Lung microvascular endothelial cell (primary cell): Measurements from ENCODE around the gene UNC93B1. TPM values are rescaled to one million over a fixed set of nuclear protein-coding genes. Genes with fewer than 3 reads are reported as not detected.
A peak's percentile ranks its signal among the peaks of the same experiment; 100 is the strongest.

ENCODE experiments used
- DNase-seq, 2 donors: peaks; one replicate each; pipeline versions ENCODE4 v3.0.0 to v3.0.0-alpha.2; 2010; ENCODE audit warnings: low read depth in 2 of 2
- total RNA-seq: library from RNA; depleted of rRNA; stranded (reverse); fragments of >200 nt; gene quantifications from 2 replicates; pipeline ENCODE4 v1.2.1, GENCODE V29; 2014

Gene UNC93B1
- total RNA-seq, 1 donor from 2014 or later, result 21.0 TPM

DNA sequence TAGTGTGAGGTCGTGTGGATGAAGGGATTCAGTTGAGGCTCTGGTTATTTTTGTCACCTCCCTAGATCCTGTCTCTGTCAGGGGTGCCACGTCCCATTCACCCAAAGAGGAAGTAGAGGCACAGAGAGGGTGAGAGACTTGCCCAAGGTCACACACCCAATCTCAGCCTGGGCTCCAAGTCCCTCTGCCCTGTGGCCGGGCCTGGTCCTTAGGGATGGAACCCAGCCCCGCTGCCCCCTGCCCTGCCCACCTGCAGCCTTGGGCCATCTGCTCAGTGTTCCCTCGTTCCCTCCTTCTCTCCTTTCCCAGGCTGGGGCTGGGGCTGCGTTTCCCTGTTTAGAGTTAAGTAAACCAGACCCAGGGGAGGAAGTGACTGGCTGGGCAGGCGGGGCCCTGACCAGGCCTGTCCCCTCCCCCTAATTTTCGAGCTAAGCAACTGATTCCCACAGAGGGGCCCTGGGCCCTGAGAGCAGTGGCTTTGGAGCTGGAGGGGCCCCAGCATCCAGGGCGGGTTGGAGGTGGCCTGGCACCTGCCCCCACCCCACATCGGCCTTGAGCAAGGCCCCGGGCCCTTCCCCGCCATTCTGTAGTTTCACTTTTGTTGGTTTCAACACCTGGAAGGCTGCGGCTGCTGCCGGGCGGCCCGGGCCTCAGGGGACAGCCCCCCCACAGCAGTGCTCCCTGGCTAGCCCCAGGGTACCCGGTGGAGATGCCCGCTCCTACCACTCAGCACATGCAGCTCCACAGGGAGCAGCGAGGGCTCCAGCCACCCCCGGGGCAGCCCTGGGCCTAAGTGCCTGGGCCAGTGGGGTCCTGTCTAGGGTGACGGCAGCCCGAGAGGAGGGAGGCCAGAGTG is 36.4 kb upstream of the UNC93B1 start:
- peak; percentile 83 to 86 for DNase-seq

DNA sequence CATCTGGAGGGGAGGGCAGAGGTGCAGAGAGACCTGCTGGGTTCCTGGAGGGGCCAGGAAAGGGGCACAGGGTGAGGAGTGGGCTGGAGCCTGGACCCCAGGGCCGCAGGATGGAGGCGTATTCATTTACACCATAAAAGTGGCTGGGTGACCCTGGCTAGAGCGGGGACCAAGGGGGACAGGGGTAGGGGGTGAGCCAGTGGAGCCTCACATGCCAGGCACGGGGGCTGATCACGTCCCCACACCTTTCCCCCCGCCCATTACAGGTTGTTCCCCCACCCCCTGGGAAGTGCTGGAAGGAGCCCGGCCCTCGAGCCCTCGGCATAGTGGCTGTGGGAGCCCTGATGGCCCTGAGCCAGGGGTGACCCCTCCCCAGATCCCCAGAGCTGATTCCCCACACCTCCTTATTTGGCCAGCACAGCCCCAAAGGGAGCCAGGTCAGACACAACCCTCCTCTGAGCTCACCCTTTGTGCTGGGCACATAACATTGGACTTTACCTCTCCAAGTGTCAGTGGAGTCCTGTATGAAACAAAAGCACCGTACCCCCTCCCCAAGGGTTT is 35.7 kb upstream of the UNC93B1 start:
- DNase-seq, result peak in 1 of 2 donors; percentile 10

DNA sequence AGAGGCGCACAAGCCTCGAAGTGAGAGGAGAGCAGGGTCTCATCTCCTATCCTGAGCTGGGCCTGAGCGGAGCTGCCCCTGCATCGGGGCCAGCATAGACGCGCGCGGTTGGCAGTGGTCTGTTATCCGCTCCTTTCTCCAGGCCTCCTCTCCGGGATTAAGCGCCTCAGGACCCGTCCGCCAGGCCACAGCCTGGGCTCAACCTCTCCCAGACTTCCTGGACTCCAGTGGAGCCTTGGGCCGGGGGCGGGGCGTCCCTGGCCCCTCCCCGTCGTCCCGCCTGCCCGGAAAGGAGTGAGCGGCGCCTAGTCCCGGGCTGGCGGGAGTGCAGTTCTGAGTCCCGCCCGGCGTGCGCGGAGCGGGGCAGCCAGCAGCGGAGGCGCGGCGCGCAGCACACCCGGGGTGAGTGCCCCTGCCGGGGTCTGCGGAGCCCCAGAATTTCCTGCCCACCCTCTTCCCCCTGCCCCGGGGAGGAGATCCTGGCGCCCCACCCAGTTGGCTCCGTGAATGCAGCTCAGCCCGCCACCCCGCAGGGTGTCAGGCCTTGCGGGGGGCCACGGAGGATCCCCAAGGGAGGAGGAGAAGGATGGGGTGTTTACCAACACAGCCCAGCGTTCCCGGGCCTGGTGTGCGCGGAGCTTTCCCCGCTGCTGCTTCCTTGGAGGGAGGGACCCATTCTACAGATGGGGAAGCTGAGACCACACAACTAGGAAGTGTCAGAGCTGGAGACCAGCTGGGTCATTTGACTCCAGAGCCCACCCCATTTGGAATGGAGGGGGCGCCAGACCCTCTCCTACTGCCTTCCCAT is 35.0 kb upstream of the UNC93B1 start, which contains the start of gene TCIRG1:
TSS of gene TCIRG1 (plus strand) at position 308 of the 808 bp plus-strand sequence. CDS start 2,247 bp downstream, outside the sequence.
- DNase-seq, result peak; percentile 83 to 89

DNA sequence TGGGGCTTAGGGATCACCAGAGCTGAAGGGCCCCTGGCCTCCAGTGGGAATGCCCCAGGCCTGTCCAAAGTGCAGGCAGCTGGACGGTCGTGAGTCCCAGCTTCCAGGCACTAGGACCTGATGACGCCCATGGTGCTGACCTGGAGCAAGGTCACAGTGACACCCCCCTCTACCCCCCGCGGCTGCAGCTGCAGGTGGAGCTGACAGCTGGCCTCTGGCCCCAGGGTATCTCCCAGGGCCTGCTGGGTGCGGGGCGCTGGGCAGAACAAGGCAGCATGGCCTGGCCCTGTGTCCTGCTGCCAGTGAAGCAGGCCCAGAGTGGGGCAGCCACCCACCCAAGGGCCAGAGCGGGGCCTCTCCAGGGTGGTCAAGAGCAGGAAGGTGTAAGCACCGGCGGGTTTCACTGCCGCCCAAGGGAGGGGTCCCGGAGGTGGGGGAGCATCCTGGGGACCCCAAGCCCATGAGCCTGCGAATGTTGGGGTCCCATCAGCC is 34.4 kb upstream of the UNC93B1 start:
- DNase-seq, result no peak

DNA sequence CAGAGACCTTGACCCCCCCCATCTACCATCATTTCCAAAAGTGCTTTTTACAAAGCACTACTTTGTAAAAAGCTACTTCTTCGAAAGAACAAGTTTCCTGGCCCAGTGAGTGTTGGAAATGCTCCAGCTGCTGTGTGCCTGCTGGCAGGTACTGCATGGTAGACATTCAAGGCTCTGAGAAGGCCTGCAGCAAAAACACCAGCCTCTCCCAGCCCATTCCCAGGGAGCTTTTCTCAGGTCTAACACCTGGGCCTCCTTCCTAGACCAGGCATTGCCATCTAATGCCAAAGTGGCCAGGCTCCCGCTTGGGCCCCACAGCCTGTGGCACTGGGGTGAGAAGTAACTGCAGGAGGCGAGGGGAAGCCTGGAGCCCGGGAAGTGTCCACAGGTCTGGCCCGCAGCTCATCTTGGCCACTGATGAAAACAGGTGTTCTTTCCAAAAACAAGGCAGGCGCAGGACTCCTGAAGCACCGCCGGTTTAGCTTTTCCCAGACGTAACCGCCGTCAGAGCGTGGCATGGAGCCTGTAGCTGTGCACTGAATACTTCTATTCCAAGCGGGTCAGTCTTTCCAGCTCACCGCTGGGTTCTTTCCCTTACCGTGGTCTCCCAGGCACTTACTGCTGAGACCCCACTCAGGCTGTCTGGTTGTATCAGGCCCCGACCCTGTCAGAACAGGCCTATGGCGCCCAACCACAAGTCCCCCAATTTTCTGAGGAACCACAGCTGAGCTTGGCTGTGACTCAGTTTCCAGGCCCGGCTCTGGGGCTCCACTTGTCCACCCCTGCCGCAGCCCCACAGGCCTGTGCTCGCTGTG is 33.7 kb upstream of the UNC93B1 start:
- DNase-seq, result peak in 1 of 2 donors; percentile 56

DNA sequence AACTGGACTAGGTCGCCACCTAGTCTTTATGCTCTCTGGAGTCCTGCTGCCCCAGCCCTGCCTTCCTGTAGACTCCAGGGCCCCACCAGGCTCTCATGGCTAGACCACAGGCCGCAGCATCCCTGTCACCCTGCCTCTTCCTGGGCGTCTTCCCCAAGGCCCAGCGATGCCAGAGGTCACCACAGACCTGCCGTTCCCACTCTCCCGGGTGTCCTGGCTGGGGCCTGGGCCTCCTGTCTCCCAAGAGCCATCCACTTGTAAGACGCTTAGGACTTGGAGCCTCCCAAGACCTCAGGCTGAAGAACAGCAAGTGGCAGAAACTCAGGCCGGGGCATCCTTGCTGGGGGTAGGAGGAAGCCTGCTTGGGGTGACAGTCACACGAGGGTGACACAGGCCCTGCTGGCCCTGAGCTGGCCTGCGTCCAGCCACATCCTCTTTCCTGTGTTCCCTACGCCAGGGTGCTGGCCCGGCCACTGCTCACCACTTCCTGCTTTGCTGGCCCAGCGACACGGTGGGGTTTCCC is 32.9 kb upstream of the UNC93B1 start:
- peak; percentile 34 to 78 for DNase-seq

DNA sequence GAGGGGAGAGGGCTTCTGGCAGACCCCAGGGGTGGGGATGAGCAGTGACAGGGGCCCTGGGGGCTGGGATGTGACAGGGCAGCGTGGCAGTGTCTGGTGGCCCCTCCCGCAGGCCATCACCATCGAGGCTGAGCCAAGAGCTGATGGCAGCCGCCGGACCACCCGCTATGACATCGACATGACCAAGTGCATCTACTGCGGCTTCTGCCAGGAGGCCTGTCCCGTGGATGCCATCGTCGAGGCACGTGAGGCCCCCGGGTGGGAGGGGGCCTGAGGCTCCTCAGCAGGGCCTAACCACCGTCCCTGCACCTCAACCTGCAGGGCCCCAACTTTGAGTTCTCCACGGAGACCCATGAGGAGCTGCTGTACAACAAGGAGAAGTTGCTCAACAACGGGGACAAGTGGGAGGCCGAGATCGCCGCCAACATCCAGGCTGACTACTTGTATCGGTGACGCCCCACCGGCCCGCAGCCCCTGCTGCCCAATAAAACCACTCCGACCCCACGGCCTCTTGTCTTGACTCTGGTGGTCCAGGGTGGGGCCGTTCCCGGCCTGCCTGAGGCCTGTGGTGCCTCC is 32.3 kb upstream of the UNC93B1 start:
- no peak for DNase-seq

DNA sequence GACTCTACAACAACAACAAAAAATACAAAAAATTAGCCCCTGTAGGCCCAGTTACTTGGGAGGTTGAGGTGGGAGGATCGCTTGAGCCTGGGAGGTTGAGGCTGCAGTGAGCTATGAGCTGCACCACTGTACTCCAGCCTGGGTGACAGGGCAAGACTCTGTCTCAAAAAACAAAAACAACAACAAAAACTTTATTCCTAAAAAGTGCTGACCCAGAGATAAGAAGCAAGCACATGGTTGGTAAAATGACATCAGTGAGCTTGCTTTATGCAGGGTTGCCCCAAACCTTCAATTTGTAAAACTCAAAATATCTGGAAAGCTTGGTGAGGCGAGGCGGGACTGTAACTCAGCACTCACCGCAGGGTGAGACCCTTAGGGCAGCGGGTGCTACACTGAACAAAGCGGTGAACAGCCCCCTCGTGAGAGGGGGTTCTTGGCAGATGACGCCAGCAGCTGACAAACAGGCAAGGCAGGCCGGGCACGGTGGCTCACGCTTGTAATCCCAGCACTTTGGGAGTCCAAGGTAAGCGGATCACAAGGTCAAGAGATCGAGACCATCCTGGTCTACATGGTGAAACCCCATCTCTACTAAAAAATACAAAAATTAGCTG is 31.5 kb upstream of the UNC93B1 start:
- no peak for DNase-seq

DNA sequence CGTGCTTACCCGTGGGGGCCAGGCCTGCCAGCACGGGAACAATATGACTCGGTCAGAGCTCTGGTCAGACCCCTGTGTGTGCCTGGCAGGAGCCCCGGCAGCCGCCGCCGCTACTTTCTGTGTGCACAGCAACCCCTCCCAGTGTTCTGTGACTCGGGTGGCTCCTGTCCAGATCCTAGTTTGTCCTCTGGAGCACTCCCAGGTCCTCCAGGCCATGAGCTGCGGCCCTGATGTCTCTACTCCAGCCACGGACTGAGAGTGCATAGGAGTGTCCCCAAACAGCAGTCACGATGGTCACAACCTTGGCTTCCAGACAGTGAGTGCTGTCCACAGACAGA is 29.8 kb upstream of the UNC93B1 start:
- DNase-seq, result no peak

DNA sequence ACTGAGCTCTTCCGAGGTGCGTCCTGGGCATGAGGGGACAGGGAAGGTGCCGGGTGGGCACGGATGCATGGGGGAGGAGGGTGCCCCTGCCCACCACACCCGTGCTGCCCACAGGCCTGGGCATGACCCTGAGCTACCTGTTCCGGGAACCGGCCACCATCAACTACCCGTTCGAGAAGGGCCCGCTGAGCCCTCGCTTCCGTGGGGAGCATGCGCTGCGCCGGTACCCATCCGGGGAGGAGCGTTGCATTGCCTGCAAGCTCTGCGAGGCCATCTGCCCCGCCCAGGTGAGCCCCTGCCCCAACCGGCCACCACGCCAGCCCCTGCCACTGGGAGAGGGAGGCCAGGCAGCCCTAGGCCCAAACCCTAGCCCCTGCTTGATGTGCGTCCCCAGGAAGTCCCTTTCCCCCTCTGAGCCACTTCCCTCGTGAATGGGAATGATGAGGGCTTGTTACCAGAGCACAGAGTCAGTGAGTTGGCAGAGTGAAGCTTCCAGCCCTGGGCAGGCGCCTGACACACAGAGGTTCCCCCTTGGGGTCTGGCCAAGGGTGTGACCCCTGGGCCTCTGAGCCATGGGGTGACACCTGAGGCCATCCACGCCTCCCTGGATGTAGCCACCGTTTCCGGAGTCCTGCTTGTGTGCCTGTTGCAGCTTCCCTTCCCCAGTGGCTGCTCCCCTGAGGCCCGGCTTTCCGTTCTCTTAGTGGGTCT is 29.3 kb upstream of the UNC93B1 start:
- DNase-seq, result no peak

DNA sequence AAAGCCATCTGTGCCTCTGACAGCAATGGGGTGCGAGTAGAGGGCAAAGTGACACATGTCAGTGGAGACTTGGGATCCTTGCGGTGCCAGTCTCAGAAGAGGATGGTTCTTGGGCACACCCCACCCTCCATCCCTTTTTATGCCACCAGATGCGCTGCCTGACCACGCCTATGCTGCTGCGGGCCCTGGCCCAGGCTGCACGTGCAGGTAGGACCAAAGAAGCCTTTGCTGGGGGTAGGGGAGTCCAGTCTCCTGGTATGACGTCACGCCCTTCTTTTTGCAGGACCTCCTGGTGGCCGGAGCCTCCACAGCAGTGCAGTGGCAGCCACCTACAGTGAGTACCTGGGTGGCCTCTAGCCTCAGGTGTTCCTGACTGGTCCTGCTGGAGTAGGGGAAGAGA is 28.1 kb upstream of the UNC93B1 start:
- no peak for DNase-seq

DNA sequence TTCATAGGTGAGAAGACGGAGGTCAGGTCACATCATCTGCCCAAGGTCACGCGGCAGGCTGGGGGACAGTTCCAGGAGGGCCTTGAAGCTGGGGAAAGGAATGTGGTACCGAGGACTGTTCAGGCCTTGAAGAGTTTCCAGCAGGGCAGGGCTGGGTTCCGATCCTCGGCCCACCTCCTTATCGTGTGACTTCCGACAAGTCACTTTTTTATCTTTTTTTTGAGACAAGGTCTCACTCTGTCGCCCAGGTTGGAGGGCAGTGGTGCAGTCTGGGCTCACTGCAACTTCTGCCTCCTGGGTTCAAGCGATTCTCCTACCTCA is 27.2 kb upstream of the UNC93B1 start:
- peak in 1 of 2 donors; percentile 46 for DNase-seq

DNA sequence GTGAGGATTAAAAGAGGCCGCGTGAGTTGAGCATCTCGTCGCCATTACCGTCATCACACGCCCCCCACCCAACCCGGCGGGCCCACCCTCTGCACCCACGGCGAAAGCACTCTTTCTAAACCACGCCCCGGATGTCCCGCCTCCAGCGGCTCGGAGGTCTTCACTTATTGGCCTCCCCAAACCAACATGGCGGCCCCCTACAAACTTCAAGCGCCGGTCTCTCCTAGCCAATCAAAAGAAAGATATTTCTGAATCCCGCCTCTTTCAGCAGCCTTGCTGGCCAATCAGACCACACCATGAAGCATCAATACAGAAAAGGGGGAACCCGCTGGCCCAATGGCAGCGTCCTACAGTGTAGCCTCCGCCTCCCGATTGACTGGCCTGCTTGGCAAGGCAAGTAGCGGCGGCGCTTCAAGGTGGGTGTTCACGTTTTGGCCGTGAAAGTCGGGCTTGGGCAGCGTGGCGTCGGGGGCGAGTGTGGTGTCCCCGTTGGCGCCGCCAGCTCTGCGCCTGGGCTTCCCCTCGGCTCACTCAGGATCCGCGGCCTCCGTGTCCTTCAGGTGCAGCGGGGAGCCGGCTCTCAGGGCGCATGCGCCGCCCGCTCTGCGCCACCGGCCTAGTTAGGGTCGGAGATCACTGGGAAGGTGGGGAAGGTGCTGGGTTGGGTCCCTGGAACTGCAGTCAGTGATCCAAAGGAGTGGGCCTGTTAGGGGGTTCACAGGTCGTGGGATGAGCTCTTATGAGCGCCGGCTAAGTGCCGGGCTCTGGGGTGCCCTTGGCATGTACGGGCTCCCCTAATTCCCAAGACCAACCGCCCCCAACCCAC is 26.6 kb upstream of the UNC93B1 start, which contains the start of gene NDUFS8:
TSS of gene NDUFS8 (plus strand) at position 364 of the 826 bp plus-strand sequence. CDS start 1,471 bp downstream, outside the sequence.
- peak; percentile 99 for DNase-seq

DNA sequence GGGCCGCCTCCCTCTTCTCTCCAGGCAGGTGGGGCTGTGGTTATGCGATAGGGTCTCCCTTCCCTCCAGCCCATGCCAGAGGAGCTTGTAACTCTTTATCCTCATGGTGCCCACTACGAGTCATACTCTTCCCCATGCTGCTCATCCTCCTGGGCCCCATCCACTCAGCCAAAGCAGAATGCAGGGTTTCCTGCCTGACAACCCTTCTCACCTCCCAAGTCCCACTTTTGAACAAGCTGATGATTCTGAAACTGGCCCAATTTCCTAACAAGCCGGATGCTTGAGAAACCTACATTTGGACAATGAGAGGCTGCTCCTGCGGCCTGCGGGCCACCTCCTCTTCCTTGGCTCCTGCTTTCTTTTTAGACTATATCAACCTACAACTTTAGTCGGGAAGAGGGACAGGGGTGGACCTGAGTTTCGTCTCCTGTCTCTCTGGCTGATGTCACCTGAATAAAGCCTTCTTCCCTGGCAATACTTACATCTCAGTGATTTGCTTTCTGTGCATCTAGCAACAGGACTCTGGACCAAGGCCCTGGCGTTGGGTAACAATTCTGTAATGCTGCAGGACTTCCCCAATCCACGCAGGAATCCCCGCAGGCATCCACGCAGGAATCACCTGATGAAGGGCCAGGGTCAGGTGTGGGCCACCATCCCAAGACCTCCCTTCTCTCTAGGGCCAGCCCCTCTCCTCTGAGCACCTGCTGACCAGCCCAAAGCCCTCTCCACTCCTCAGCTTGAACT is 25.1 kb upstream of the UNC93B1 start:
- peak in 1 of 2 donors; percentile 7 for DNase-seq

DNA sequence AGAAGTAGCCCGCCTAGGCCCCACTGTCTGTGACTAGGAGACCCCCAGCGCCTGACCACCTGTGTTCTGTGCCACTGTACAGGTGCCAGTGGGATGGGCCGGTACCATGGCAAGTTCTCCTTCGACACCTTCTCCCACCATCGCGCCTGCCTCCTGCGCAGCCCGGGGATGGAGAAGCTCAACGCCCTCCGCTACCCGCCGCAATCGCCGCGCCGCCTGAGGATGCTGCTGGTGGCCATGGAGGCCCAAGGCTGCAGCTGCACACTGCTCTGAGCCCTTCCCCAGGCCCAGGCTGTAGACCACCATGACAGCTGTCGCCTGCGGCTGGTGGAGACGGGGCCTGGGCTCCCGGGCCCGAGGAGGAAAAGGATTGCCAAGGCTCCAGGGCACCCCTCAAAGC is 23.8 kb upstream of the UNC93B1 start:
- DNase-seq, result no peak

DNA sequence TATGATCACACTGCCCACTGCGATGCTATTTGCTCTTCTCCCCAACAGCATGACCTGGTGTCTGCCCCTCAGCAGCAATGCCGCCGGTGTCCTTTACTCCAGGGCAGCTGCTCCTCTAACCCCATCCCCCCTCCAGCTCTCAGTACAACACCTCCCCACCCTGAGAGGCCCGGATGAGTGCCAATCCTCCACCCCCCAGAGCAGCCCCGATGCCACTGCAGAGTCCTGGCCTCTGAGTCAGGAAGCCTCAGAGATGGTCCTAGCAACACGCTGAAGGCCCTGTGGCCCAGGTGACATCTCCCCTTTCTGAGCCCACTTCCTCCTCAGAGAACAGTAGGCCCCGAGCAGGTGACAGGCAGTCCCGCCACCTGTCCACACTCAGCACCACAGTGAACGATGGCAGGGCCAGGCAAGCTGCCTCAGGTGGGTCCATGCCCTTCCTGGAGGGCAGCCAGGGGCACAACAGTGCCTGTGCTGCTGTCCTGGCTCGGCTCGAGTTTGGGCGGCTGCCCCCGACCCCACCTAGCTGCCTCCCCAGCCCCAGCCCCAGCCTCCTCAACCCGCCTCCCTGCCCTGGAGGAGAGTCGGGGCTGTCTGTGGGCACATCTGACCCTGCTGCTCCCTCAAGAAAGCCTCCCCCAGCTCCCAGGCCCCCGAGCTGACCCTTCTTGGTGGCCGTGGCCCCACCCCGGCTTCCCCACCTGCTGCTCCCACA is 22.7 kb upstream of the UNC93B1 start:
- DNase-seq, result no peak

DNA sequence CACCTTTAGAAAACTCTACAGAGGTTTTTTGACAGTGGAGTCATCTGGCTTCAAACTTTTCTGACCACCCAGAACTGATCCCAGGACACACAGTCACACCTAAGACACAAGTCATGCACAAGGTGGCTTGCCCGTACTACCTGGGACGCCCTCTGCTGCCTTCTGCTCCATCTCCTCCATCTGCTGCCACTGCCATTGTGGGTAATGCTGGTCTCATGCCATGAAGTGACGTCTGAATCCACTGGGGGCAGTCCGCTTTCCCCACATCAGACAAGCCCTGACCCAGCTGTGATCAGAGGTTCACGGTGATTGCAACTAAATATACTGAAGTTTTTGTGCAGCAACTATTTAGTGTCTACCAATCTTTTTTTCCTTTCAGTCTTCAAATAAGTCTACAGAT is 21.1 kb upstream of the UNC93B1 start:
- DNase-seq, result no peak
